Keratinocyte (primary cell): ENCODE results near the gene RANBP3.

ENCODE experiments used
- EZH2 ChIP-seq: IDR thresholded peaks from one replicate; pipeline ENCODE4 v1.6.1; 2012; ENCODE audit warnings: inconsistent platforms, mild to moderate bottlenecking, low read length, moderate library complexity
- TF ChIP-seq, protein P1 (sequence below), 3 experiments: IDR thresholded peaks in 1 of 3; conservative IDR thresholded peaks in 1 of 3; optimal IDR thresholded peaks in 1 of 3; 2 replicates in 2 of 3; 3 replicates in 1 of 3; pipeline versions ENCODE3 to v1.5.1; 2011; ENCODE audit warnings: low read length in 3 of 3, mild to moderate bottlenecking in 3 of 3, moderate library complexity in 2 of 3, control low read depth in 1 of 3, inconsistent platforms in 1 of 3; ENCODE audit not compliant: insufficient read depth in 2 of 3; ENCODE audit errors: extremely low read depth in 1 of 3

- TF ChIP-seq EZH2, result no peak
- TF ChIP-seq, protein P1, sequence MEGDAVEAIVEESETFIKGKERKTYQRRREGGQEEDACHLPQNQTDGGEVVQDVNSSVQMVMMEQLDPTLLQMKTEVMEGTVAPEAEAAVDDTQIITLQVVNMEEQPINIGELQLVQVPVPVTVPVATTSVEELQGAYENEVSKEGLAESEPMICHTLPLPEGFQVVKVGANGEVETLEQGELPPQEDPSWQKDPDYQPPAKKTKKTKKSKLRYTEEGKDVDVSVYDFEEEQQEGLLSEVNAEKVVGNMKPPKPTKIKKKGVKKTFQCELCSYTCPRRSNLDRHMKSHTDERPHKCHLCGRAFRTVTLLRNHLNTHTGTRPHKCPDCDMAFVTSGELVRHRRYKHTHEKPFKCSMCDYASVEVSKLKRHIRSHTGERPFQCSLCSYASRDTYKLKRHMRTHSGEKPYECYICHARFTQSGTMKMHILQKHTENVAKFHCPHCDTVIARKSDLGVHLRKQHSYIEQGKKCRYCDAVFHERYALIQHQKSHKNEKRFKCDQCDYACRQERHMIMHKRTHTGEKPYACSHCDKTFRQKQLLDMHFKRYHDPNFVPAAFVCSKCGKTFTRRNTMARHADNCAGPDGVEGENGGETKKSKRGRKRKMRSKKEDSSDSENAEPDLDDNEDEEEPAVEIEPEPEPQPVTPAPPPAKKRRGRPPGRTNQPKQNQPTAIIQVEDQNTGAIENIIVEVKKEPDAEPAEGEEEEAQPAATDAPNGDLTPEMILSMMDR (optimal IDR thresholded peaks at IDR 0.05 in 1 of 3, IDR thresholded peaks at IDR 0.05 in 1 of 3, conservative IDR thresholded peaks at IDR 0.05 in 1 of 3; ENCODE audit: extremely low read depth in 1 of 3, insufficient read depth in 2 of 3, low read length in 3 of 3), result no peak
Observed at GRCh38 chr19:5961969-5962945, 15.7 kb downstream of the RANBP3 start.
